Stimulated activated CD4-positive, alpha-beta T cell treated with anti-CD3 and anti-CD28 coated beads, Interleukin-15, amount 100 ng/mL, for 48 hours (primary cell): Measurements from ENCODE around the gene OR10G3.
"Not testable (repeated sequence)": the region's sequence is repeated elsewhere in the genome, so short reads cannot be mapped to it uniquely, and the experiment has no call there.

Experiments used
- DNase-seq, 2 donors: peaks; one replicate each; pipeline ENCODE4 v3.0.0-alpha.2; 2020; ENCODE audit warnings: low read depth in 2 of 2

The OR10G3 gene

DNA sequence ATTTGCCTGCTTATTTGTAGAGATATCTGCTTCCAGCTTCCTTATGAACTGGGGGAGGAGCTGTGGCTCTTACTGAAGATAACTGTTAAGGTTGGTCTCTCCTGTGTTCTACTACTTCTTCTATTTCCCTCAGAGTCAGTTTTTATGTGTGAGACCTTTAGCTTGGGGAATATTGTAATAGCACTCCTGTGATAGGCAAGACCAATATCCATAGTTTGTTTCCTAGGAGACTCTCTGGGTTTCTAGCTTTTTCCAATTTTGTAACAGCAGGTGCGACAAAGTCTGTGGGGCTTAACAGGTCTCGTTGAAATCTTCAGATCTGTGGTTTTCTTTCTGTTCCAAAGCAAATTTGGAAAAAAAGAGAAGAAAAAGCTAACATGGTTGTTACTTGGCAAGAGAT is at the start of gene OR10G3:
OR10G3 (minus strand) TSS at position 101 of the 400 bp plus-strand sequence. CDS start 9,332 bp downstream, outside the sequence.
- DNase-seq = no peak

DNA sequence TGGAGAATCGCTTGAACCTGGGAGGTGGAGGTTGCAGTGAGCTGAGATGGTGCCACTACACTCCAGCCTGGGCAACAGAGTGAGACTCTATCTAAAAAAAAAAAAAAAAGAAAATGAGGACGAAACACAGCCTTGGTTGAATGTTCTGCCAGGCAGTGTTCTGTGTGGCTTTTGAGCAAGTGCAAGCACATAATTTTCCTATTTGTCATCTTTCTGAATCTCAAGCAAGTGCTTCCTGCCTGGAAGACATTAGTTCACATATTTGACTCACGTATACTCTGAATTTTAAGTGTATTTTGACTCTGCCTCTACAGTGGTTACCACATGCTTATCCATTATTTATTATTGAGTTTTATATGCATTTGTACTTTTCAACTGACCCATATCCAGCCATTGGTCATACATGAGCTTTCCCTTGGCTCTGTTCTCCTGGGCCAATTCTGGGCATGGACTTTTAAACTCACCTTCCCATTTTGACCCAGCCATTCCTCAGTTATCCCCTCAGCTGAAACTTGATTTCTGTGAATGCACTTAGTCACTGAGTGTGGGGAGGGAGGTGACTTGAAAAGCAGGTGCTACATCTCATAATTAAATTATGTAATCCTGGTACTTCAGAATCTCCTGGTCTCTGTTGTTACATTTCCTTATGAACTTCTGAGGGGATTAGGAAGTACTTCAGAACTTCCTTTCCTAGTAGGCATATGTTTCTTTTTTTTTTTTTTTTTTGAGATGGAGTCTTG is 46.8 kb upstream of the OR10G3 start:
- no peak for DNase-seq

DNA sequence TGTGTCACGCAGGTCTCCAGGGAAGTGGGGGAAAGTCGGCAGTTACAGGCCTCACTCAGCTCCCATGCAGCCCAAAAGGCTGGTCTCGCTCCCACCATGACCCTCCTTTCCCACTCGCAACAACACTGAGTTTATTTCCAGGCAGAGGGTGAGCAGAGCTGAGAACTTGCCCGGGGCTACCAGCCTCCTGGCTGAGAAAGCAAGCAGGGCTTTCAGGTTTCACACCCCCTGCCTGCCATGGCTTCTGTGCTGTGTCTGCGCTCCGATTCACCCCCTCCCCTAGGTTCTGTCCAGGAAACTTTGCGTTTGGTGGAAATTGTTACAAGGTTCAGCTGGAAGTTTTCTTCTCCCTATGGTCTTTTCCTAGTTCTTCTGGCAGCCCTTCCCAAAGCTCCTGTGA is 37.7 kb upstream of the OR10G3 start:
- no peak for DNase-seq

DNA sequence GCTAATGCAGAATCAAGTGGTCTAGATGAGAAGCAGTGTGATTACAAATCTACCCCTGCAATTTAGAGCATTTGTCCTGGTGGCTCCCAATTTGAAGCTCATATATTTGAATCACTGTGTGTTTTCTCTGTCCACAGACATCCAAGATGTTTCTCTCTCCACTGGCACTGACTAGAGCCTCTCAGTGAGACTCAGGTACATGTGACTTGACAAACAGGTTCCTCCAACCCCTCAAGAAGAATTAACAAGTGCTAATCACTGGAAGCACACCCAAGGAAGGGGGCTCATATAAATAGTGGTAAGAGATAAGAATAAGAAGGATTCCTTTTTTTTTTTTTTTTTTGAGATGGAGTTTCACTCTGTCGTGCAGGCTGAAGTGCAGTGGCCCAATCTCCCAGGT is 34.4 kb upstream of the OR10G3 start:
- DNase-seq = no peak

DNA sequence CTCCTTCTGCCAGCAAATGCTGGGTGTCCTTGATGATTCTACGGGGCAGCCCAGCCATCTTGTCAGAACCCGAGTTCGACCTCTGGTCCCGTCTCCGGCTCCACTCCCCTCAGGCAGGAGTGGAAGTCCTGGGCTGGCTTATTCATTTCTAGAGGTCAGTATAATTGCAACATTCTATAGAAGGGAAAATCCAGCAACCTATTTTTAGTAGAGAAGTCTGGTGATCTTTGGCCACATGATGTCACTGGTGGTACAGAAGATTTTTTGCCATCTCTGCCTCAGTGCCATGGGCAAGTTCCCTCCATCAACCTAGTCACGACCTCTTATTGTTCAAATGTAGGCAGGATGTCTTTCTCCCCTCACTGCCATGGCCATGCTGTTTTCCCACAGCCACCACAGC is 32.4 kb upstream of the OR10G3 start:
- DNase-seq = no peak

GRCh38 chr14:21602181-21602580 is 22.3 kb upstream of the OR10G3 start:
- not testable (repeated sequence) for DNase-seq

GRCh38 chr14:21589317-21589716 is 9.4 kb upstream of the OR10G3 start:
- DNase-seq = no peak

DNA sequence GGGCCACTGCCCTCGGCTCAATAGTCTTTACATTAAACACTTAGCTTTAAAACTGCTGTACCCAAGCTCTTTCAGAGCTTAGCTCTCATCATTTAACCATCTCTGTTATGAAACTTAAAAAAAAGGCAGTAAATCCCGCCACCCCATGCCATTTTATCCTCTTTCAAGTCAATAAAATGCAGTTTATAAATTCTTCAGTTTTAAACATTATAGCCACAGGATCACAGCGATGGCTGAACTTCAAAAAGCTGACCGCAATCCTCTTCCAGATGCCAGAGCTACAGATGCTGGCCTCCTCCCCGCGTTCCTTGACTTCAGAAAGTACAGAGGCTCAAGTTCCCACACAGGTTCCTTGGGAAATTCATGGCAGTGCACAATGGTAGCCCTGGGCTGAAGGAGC is 4.2 kb downstream of the OR10G3 start:
- no peak for DNase-seq

DNA sequence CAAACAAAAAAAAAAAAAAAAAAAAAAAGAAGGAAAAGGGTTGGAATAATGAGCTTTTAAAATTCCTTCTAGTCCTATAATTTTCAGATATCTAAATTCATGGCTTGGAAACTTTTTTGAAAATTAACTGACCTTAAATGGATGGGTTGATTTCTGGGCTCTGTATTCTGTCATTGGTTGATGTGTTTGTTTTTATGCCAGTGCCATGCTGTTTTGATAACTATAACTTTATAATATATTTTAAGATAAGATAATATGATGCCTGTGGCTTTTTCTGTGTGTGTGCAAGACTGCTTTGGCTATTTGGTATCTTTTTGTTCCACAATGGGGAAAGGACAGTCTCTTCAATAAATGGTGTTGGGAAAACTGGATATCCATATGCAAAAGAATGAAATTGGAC is 7.3 kb downstream of the OR10G3 start:
- DNase-seq = no peak

GRCh38 chr14:21558703-21559170 is 21.1 kb downstream of the OR10G3 start:
- DNase-seq = no peak

- DNase-seq = peak; percentile 50 to 68
These were observed 22.6 kb downstream of the OR10G3 start for GRCh38 chr14:21557084-21557901.

- no peak for DNase-seq
These were observed 23.3 kb downstream of the OR10G3 start for GRCh38 chr14:21556378-21557083.

DNA sequence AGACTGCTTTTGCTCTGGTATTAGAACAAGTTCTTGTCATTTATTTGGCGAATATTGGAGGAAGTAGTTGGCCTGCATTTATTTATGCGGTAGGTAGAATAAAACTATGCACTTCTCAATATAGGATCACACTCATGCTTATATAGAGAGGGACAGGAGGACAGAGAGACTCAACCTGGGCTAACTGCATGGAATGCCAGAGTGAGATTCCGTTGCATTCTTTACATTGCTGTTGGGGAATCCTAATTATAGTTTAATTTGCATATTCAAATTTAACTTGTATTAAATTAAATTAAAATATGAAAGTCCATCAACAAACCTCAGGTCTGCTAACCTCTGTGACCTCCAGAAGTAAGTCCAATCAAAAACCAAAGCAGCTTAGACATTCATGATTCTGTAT is 26.6 kb downstream of the OR10G3 start:
- DNase-seq = no peak

DNA sequence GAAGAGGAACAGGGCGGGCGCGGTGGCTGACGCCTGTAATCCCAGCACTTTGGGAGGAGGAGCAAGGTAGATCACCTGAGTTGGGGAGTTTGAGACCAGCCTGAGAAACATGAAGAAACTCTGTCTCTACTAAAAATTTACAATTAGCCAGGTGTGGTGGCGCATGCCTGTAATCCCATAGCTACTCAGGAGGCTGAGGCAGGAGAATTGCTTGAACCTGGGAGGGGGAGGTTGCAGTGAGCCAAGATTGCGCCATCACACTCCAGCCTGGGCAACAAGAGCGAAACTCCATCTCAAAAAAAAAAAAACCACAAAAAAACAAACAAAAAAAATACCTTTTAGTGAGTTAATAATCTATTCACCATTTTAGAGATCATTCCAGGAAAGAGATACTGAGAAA is 35.3 kb downstream of the OR10G3 start:
- DNase-seq = not testable (repeated sequence)

DNA sequence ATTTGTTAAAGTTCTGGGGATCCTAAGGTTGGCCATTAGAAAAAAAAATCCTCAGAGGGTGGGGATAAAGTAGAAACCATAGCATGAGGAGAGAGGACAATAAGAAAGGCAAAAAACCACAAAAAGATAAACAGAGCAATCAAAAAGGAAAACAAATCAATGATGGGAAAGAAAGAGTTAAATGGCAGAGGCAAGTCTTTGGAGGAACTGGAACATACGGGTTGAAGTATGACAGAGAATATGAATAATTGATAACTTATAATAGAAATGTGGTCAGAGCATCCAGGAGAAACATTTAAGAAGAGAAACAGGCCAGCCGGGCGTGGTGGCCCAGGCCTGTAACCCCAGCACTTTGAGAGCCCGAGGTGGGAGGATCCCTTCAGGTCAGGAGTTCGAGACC is 35.9 kb downstream of the OR10G3 start:
- DNase-seq = no peak

GRCh38 chr14:21543521-21543960 is 36.3 kb downstream of the OR10G3 start:
- no peak for DNase-seq

DNA sequence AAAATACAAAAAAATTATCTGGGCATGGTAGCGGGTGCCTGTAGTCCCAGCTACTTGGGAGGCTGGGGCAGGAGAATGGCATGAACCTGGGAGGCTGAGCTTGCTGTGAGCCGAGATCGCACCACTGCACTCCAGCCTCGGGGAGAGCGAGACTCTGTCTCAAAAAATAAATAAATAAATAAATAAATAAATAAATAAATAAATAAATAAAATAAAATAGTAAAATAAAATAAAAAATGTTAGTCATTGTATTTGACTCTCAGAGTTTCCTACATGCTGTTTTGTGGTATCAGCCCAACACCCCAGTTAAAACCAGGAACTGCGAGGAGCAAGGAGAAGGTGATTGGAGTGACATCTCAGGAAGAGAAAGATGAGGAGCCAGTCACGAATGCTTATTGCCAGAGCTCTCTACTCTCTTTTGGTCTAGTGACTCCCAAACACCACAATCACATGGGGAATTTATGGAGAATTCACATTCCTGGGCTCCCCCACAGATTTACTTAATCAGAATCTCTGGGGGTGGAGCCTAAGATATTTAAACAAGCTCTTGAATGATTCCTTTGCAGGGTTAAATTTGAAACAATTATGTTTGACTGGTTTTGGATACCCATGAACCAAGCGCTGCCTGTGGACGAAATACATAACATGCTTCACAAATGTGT is 38.3 kb downstream of the OR10G3 start:
- no peak for DNase-seq

DNA sequence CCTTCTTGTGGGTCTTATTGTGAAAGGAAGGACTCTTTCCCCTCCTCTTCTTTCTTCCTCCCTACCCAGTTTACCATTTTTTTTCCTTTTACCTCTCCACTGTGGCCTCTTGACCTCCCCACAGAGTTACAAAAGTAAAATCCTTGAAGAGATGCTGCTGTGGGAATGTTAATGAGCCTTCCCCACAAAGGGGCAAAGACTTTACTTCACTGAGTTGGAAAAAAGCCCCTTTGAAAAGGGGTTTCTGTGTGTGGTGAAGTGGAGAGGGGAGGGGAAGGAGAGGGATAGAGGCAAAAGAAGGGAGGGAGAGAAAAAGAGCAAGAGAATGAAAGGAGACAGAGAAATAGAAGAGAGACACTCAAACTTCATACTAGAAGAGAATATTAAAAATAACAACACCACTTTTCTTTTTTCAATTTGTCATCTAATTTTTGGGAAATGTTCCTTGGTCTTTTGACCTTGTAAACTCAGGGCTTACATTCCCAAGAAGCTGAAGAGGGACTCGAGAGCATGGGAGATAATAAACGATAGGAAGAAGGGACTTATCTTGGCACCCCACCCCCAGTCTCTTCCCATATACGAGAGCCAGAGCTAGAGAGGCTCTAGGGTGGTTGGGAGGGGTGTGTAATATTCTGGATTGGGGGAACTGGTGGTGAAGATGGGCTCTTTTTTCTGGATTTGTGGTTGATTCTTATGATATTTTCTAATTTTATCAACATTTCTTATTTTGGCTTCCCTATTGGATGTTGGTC is 40.5 kb downstream of the OR10G3 start:
- DNase-seq = no peak

GRCh38 chr14:21537090-21537424 is 42.8 kb downstream of the OR10G3 start:
- DNase-seq = no peak

DNA sequence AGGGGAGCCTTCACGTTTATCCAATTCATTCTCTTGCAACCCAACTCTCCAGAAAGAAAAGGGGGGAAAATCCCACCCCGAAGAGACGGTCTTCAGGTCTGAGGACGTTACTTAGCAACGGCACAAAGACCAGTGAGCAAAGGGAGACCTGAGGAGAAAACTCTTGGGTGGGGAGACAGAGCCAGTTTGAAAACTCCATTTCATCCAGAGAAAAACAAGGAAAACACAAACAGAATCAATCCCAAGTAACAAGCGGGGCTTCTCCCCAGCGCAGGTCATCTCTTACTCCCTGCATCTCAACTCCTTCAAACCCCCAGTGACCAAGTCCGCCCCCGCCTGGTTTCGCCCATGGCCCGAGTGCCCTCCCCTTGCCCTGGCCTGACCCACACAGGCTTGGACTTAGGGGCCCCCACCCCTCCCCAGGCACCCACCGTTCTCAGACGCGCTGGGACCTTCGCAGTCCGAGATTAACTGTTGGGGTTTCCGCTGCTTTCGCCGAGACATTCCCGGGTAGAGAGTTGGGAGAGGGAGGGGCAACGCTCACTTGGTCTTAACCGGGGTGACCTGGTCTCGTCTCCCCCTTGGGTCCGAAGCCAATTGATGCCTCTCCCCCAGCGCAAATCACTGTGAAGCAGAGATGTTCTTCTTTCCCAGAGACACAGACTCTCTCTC is 43.3 kb downstream of the OR10G3 start:
- DNase-seq = no peak
